ENCODE results near the gene SH3BP4.
"Not testable (repeated sequence)": the region's sequence is repeated elsewhere in the genome, so short reads cannot be mapped to it uniquely, and the experiment has no call there.

Gene SH3BP4

GRCh38 chr2:235017441-235017840 lies 65.6 kb downstream of the SH3BP4 start:
- DNase-seq (ENCODE audit: low read depth), result no peak
- H3K4me3 ChIP-seq (ENCODE audit: low read depth, low read length), result no peak overlapping the region
- TF ChIP-seq, protein P1, sequence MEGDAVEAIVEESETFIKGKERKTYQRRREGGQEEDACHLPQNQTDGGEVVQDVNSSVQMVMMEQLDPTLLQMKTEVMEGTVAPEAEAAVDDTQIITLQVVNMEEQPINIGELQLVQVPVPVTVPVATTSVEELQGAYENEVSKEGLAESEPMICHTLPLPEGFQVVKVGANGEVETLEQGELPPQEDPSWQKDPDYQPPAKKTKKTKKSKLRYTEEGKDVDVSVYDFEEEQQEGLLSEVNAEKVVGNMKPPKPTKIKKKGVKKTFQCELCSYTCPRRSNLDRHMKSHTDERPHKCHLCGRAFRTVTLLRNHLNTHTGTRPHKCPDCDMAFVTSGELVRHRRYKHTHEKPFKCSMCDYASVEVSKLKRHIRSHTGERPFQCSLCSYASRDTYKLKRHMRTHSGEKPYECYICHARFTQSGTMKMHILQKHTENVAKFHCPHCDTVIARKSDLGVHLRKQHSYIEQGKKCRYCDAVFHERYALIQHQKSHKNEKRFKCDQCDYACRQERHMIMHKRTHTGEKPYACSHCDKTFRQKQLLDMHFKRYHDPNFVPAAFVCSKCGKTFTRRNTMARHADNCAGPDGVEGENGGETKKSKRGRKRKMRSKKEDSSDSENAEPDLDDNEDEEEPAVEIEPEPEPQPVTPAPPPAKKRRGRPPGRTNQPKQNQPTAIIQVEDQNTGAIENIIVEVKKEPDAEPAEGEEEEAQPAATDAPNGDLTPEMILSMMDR (conservative IDR thresholded peaks at IDR 0.05; ENCODE audit: low read depth, low read length), result no peak

- DNase-seq (ENCODE audit: low read depth), result no peak
- TF ChIP-seq, protein P1 (conservative IDR thresholded peaks at IDR 0.05; ENCODE audit: low read depth, low read length), result no peak
- H3K4me3 ChIP-seq (ENCODE audit: low read depth, low read length), result no peak overlapping the region
These were observed 67.0 kb downstream of the SH3BP4 start for GRCh38 chr2:235018838-235019237.

GRCh38 chr2:235020141-235020540 lies 68.3 kb downstream of the SH3BP4 start:
- not testable (repeated sequence) for DNase-seq (ENCODE audit: low read depth); H3K4me3 ChIP-seq (ENCODE audit: low read depth, low read length)

DNA sequence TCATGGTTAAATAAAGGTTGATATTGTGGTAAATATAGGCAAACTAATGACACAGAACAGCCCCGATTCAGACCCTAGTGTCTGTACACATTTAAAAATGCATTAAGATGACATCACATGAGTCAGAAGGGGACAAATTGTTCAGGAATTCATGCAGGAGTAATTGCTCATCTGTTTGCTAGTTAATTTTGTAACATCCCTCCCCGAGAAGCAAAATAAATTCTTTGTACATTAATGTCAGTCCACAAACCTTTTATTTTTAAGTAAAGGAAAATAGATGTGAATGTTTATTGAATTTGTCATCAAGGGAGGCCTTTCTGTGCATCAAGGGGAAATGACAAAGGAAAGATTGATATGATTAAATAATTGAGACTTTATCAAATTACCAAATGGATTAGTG lies 69.9 kb downstream of the SH3BP4 start:
- H3K4me3 ChIP-seq (ENCODE audit: low read depth, low read length), result no peak overlapping the region
- TF ChIP-seq, protein P1 (conservative IDR thresholded peaks at IDR 0.05; ENCODE audit: low read depth, low read length), result no peak
- DNase-seq (ENCODE audit: low read depth), result peak; percentile 80

- TF ChIP-seq, protein P1 (conservative IDR thresholded peaks at IDR 0.05; ENCODE audit: low read depth, low read length), result no peak
- no peak for DNase-seq (ENCODE audit: low read depth)
These were observed 72.5 kb downstream of the SH3BP4 start for GRCh38 chr2:235024191-235024860.

DNA sequence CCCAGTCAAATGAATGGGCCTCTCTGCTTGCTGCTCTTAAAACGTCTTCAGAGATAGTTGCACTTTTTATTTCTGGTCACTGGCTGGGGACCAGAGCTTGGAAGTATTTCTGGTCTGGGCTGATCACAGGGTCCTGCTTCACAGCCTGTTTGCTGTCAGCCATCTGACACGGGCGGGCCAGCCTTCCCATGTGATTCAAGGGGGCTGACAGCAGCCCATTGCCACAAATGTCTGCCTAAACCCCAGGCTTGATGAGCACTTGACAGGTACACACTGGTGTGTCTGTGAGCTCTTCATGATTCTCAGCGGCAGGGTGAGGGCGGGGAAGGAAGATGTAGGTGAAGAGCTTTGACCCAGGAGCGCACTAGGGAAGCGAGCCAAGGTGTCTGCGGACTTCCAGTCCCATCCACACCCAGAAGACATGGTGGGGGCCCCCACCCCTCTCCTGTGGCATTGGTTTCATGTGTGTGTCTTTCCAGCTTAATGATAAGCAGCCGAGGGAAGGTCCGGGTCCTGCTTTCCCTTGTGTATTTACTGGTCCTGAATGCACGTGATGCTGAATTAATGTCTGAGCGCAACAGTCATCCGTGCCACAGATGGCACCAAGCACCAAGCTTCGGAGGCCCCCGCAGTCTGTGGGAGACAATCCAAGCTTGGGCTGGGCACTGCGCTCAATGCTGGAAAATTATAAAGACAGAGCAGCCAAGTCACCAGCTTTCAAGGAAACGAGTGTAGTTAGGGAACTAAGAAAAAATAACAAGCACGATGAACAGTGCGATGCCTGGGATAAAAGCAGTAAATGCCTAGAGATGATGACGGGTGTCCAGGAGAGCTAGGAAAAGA lies 73.3 kb downstream of the SH3BP4 start:
- H3K4me3 ChIP-seq (ENCODE audit: low read depth, low read length), result no peak overlapping the region
- TF ChIP-seq, protein P1 (conservative IDR thresholded peaks at IDR 0.05; ENCODE audit: low read depth, low read length), result no peak
- DNase-seq (ENCODE audit: low read depth), result no peak

More at GRCh38 chr2:235024191-235024860, 72.5 kb downstream of the SH3BP4 start:
- H3K4me3 ChIP-seq (ENCODE audit: low read depth, low read length), result no peak overlapping the region

GRCh38 chr2:235025800-235026536 lies 74.2 kb downstream of the SH3BP4 start:
- peak; percentile 84 for DNase-seq (ENCODE audit: low read depth)
- TF ChIP-seq, protein P1 (conservative IDR thresholded peaks at IDR 0.05; ENCODE audit: low read depth, low read length), result no peak
- no peak overlapping the region for H3K4me3 ChIP-seq (ENCODE audit: low read depth, low read length)

Data from choroid plexus epithelial cell (primary cell).